Superior temporal gyrus (tissue), 1 donor: ENCODE results near the gene PIGM.

Source experiments
- DNase-seq: peaks from one replicate; pipeline ENCODE4 v3.0.0-alpha.2; 2016; ENCODE audit errors: extremely low spot score

The PIGM gene

DNA sequence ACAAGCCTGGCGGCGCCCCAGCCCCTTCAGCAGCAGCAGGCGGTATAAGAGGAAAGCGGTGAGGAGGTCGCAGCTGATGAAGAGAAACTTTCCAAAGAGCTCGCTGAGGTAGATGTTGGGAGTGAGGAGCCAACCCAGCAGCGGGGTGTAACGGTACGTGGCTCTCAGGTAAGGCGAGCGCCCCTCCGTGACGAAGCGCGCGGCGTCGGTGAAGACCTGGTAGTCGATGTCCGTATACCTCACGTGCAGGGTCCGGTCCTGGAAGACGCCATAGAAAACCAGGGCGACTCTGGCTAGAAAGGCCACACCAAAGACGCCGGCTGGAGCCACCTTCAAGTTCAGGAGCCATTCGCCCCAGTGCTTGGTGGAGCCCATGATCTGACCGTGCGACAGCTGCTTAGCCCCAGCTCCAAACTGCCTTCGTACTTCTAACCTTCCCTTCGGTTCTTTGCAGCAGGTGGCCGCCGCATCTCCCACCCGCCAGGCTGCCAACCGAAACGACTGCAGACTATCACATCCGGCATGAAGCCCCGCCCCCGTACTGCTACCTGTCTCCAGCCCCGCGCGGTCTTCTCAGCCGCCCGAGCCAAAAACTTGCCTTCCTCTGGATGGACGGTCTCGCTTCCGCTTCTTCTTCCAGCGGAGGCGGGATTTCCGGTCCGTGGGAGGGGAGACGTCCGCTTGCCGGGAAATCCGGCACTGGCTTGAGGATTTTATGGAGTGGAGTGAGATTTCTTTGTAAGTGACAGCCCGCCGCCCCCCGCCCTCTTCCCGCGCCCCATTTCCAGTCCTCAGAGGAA lies at the start of gene PIGM:
TSS of gene PIGM (minus strand) at position 626 of the 800 bp plus-strand sequence. CDS start at position 375, 251 bp downstream.
- DNase-seq: peak; percentile 95

DNA sequence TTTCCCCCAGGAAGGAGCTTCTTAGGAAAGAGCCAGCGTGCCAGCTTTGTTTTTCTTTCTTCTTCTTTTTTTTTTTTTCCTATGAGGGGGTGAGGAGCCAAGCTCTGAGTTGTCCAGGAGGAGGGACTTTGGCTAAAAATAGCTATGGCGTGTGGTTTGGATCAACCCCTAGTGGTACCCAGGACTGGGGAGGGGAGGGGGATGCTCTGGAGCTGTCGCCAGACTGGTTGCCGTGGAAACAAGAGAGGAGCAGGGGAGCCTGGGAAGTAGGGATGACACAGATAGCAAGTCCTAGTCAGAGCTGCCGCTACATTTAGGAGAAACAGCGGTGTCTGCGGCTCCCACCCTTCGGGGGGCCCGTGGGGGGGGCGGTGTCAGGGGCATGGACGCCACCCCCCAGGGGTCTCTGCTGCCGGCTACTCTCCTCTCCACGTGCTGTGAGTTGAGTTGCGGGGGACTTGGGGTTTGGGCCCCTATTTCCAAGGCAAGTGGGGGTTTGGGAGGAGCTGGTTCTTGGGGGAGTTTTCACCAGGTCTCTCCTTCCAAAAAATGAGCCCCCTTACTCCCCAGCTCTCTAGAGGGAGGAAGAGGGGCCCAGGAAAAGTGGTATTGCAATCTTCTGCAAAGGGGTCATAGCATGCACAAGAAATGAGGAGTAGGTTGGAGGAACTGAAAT lies 49.6 kb upstream of the PIGM start, which contains the start of gene KCNJ9:
TSS of gene KCNJ9 (plus strand) at position 278 of the 676 bp plus-strand sequence. CDS start 2,493 bp downstream, outside the sequence.
- peak; percentile 94 for DNase-seq

DNA sequence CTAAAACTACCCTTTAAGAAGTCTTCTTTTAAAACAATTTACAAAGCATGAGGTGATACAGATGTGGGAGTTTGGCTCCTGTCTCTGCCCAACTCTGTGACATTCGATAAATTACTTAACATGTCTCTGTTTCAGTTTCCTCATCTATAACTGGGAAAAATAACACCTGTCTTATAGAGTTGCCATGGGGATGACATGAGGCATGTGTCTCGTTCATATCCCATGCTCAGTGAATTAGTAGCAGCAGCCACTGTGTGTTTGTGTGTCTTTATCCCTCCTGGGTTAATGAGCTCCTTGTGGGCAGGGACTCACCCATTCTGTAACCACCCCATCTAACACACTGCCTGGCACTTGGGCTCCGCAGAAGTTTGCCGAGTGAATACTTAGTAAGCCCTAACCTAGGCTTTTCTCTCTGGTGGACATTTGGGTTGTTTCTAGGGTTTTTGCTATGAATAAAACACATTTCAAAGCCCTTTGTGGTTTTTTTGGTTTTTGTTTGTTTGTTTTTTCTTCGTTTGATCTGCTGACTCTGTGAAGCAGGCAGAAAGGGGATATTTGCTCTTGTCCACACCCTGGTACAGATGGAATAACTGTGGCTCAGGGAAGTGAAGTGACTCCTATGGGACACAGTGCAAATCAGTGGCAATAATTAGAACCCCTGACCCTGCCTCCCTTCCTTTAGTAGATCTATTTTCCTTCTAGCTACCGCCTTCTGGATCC lies 48.8 kb upstream of the PIGM start:
- DNase-seq: peak; percentile 50

DNA sequence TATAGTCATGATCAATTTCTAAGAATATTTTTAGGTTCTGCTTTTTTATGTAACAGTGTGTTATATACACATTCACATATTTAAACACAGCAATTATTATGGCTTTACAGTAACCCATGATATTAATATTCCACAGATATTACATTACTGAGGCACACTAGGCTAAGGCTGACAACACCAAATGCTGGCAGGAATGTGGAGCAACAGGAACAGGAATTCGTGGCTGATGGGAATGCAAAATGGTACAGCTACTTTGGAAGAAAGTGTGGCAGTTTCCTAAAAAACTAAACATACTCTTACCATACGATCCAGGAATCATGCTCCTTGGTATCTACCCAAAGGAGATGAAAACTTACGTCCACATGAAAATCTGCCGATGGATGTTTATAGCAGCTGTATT lies 47.7 kb upstream of the PIGM start:
- peak; percentile 23 for DNase-seq

DNA sequence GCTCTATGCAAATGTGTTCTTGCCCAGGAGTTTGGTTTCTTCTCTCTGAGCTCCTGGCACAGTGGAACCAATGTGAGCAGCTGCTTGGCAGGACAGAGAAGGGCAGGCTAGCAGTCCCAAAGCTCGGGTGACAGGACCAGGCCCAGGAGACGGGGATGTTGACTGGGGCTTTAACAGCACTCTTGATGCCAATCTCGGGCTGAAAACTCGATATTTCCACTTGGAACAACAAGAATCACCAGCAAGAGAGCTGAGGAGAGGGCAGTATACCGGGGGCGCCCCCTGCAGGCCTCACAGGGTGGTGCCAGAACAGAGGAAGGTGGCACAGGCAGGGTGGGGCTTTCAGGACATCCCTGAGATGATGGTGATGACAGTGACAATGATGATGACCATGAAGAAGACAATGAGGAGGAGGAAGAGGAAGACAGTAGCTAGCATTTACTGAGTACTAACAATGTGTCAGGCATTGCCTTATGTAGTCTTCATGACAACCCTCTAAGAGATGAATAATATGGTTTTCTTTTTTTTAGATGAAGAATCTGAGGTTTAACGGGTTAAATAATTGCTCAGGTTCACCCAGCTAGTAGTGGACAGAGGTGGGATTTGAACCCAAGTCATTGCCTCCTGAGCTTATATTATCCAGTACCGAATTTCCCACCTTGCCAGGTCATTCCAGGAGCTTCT lies 46.9 kb upstream of the PIGM start:
- DNase-seq: peak; percentile 88

DNA sequence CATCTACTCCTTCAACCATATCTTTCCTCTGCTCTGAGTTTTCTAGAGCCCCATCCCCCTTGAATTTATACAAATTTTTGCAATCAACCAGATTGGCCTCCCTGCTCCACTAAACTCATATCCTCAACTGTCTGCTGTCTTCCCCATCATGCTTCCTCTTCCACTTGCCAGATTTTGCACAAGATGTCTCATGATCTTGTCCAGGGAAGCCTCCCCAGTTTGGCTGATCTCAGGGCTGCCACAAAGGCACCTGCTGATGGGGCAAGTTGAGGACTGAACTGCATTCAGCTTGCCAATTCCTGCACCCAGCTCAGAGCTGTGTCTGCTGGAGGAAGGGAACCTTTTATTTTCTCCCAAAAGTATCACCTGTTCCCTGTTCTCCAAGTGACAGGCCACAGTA lies 45.7 kb upstream of the PIGM start:
- DNase-seq: no peak

DNA sequence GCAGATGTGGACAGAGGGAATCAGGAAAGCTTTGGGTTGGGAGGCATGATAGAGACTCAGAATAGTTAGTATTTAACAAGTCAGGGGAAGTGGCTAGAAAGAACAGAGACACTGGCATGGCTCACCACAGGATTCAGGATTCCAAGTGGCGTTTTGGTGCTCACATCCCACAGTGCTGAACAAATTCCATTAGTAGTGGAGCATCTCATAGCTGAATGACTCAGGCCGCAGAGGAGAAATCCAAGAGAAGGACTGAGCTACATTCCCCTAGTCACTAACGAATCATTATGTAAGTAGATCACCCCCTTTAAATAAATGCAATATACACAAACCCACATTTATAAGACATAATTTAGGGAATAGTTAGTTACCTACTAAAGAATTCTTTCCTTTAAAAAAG lies 44.5 kb upstream of the PIGM start:
- no peak for DNase-seq

DNA sequence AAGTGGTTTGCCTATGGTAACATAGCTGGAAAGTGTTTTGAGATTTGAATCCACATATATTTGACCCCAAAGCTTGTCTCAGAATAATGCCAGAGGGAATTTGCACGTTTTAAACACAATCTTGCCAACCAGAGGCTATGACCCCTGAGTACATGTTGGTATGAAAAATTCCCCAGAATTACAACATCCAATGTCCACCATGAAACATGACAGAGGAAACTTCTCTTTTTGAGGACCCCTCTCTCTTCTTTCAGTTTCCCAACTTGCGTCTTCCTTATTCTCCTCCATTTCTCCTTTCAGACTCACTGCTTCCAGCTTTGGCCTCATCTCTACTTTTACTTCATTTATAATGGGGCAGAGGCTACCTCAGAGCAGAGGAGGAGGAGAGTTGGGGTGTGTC lies 44.0 kb upstream of the PIGM start:
- no peak for DNase-seq

DNA sequence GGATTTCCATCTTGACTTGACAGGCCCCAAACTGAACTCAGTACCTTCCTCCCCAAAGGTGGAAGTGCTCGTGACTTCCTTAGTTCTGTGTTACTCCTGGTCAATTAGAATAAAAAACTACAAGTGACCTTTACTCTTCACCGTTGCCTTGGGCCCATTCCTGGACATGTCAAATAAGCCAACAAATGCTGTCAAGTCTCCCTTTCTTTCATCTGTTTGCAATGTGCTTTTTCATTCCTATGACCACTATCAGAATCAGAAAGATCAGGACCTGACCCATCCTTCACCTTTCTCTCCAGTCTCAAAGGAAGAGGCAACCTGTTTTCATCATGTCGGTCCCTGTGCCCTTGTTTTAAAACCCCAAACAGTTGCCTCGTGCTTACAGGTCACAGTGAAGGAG lies 43.1 kb upstream of the PIGM start:
- no peak for DNase-seq

DNA sequence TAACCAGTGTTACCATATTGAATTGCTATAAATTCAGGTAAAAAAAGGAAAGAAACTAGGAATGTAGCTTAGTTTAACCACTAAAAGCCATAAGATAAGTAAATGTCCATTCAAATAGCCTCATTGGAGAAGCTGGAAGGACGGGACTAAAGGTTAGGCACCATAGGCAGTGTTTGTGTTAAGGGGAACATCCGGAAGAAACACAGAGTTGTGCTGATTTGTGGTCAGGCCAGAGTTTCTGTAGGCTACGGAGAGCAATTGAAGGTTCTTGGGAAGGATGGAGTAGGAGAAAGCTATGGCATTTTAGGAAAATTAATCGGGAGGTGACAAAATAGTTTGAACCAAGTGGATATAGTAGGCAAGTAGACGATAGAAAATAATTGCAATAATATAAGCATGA lies 39.5 kb upstream of the PIGM start:
- DNase-seq: no peak

DNA sequence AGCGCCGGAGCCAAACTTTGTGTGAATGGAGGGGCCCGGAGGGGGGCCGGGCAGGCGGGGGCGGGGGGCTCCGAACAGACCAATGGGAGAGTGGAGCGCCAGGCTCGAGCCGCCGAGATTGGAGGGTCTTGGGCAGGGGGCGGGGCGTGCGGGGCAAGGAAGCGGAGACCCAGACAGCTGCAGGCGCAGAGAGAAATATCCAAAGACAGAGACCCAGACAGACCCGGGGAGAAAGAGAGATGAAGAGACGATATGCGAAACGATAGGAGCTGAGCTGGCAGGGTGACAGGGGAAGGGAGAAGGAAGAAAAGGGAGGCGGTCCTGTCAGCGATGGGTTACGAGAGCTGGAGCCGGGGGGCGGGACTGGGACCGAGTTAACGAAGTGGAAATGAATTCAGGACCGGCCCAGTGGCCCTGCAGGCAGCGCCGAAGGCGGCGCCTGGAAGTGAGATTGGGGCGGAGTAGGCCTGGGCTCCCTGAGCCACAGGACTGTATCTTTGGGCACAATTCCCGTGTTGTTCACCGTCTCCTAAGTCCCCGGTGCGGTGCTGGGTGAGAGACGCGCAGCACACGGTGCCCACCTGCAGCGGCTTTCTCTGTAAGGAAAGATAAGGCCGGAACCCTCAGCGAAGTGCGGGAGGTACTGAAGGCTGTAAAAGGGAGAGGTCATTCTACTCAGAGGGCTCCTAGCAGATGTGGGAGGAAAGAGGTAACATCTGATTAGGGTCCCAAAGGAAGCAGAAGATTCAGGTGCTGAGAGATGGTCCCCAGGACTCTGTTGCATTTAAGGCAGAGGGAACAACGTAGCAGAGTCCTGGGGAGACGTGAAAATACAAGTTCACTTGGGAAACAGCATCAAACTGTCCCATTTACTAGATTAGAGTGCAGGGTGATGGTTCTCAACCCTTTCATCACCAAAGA lies 38.7 kb upstream of the PIGM start:
- DNase-seq: peak; percentile 88

DNA sequence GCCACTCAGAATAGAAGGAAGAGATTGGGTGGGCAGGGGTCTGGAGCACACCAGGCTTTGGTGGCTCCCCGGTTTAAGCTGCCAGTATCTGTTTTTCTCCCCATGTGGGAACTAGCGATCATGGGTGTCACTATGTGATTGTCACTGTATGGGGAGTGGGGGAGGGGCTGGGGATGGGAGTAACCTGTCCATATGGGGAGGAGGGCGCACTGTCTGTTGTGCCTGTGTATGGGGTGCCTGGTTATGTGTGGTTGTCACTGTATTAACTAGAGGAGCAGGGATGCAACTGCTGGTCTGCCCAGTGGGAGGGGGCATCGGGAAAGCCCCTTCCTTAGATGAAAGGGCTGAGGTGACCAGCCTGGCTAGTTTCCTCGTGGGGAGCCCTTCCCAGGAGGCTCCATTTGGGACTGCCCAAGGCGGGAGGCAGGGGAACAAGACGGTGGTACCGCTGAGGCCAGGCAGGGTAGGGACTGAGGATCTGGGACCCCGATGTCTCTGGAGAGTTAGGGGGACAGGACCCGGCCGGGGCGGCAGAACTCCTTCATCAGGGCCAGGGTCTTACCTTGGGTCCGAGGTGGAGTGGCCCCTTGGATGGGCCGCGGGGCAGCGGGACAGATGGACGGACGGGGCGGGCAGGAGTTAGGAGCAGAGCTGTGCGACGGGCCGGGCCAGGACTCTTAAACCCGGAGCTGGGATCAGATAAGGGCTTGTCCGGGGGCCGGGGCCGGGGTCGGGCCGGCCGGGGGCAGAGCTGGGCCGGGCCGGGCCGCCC lies 37.9 kb upstream of the PIGM start, which contains the start of gene KCNJ10:
TSS of gene KCNJ10 (minus strand) at position 701 of the 772 bp plus-strand sequence. CDS start 27,628 bp downstream, outside the sequence.
- peak; percentile 39 for DNase-seq

DNA sequence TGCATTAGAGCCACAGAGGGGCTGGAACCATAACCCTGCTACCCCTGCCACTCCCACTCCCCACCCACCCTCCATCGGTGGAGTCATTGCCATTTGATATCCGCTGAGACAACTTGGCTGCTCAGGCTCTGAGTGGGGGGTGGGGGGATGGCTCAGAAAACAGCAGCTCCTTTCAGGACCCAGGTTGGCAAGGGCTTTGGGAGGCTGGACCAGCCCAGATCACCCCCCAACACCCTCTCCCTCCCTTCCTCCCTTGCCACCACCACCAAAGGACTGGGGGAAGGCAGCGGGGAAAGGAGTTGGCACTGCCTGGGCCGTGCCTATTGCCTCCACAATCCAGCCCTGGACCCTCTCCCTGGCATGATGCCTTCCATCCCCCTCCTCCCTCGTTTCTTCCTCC lies 36.4 kb upstream of the PIGM start:
- DNase-seq: peak; percentile 87

DNA sequence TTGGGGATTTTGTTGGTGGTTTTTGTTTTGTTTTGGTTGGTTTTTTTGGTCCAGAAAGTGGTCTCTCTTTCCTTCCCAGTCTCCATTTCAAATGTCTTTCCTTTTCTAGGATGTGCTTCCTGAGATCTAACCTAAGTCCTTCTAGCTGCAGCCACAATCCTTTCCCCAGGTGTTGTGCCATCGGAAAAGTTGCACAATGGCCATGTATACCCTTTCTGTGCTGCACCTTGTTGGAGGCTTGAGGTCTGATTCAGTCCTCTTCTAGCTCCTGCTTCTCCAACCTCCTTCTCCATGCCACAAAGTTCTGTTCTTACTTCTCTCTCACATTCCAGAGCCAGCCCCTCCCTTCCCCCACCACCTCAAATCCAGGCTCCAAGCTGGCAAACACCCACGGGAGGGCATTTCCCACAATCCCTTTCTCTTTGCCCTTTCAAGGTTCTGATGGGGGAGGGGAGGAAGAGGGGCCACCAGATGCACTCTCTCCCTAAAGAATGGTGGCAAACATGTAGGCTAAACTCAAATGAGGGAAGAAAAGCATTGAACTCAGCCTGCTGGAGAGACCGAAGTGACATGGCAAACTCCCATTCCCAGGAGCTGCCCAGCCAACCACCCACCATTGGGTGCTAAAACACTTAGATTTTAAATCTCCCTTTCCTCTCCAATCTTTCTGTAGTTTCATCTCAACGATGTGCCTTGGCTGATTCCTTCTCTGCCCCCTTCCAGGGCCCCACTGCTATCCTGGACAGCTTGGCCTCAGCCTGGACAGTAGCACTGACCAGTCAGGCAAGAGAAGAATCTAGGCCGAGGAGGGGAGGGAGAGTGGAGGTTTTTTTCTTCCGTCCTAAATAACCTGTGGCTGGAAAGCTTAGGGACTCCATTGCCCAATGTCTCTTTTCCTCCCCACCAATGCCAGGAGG lies 35.3 kb upstream of the PIGM start:
- DNase-seq: no peak

DNA sequence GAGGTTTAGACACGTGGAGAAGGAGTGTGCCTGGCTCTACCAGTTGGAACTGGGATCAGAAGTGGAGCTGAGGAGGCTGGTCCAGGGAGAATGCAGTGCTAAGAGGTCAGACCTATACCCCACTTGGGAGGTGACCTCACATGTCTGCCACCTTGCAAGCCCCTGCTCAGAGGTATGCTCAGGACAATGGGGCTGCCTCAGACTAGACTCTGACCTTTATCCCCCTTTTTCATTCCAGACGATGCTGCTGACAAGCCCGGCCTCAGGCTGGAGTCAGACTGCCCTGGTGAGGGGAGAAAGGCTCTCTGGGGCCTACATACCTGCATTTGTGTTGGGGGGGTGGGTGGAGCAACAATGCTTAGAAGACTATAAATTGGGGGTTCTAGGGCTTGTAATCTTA lies 33.0 kb upstream of the PIGM start:
- DNase-seq: no peak

DNA sequence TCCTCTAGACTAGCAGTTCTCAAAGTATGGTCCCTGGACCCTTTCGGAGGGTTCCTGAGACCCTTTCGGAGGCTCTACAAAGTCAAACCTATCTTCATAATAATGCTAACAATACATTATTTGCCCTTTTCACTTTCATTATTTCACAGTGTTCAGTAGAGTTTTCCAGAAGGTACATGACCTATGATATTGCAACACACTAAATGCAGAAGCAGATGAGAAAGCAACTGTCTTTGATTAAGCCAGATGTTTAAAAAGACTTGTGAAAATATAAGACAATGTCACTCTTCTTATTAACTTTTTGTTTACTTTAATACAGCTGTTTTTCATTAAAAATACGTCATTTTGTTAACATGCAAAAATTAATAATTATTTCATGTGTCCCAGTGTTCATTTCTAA lies 32.4 kb upstream of the PIGM start:
- no peak for DNase-seq

DNA sequence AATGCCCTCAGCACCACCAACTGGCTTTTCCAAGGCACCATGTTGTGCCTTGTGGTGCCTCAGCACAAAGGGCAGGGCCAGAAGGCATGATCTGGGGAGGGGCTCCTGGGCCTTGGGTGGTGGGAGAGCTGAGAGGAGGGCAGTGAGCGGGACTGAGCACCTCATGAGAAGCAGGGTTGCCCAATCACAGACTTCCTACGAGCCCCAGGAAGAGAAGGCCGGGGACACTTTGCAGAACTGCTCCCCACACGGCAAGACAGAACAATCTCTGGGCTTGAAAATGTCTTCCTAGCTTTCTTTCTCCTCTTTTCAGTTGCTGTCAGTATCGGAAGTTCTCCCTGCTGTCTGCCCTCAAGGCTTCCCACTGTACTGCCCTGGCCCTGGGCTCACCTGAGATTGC lies 31.4 kb upstream of the PIGM start:
- no peak for DNase-seq

DNA sequence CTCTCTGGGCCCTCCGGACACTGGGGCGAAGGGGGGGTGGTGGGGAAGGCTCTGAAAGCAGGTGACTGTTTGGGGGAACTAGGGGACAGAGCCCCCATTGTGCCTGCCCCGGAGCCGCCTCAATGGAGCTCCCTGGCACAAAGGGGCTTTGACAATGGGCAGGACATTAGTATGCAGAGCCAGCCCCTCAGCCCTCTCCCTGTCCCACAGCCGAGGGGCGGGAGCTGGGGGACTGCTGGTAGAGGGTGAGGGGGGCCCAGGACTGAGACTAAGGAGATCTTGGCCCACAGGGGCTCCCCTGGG lies 30.4 kb upstream of the PIGM start:
- peak; percentile 96 for DNase-seq
